Adrenal gland (tissue), 12 donors: ENCODE data around the gene STEAP1B. TPM values are rescaled to one million over a fixed set of nuclear protein-coding genes. Genes with fewer than 3 reads are reported as not detected.
A peak's percentile ranks its signal among the peaks of the same experiment; 100 is the strongest.

Source experiments
- DNase-seq, 7 donors: peaks; one replicate each; pipeline ENCODE4 v3.0.0-alpha.2; 2019 to 2020
- H3K27ac ChIP-seq, 5 donors: fragments of 200-600 bp; sonication (generic) in 4 of 5; 1 replicate in 3 of 5; 2 replicates in 2 of 5; pipeline versions ENCODE4 v1.5.1 to v1.8.0; 2016 to 2020; ENCODE audit warnings: mild to moderate bottlenecking in 1 of 5
- H3K27me3 ChIP-seq: fragments of 200-600 bp; 2 replicates; pipeline ENCODE4 v1.8.0; 2021
- H3K36me3 ChIP-seq, 2 donors: fragments of 200-600 bp; replicated peaks in 1 of 2; 1 replicate in 1 of 2; 2 replicates in 1 of 2; pipeline versions ENCODE4 v1.5.1 to v1.8.0; 2018 to 2022
- H3K4me1 ChIP-seq, 2 donors: fragments of 200-600 bp; replicated peaks in 1 of 2; 1 replicate in 1 of 2; 2 replicates in 1 of 2; pipeline versions ENCODE4 v1.5.1 to v1.8.0; 2018 to 2021
- H3K4me3 ChIP-seq, 4 donors: fragments of 200-600 bp; sonication (generic) in 3 of 4; one replicate each; pipeline ENCODE4 v1.5.1; 2016 to 2018
- H3K9me3 ChIP-seq, 3 donors: fragments of 200-600 bp; sonication (generic) in 1 of 3; replicated peaks in 1 of 3; 1 replicate in 2 of 3; 2 replicates in 1 of 3; pipeline versions ENCODE4 v1.5.1 to v1.8.0; 2016 to 2021
- POLR2A ChIP-seq, 2 donors: fragments of 450-650 bp; IDR thresholded peaks; one replicate each; pipeline ENCODE4 v1.6.1; 2017; ENCODE audit warnings: antibody characterized with exemption in 2 of 2, mild to moderate bottlenecking in 2 of 2, moderate library complexity in 1 of 2
- WGBS, 4 donors: extraction: QIAGEN DNeasy Blood & Tissue Kit in 2 of 4; methylation state at CpG; one replicate each; pipeline versions ENCODE4 v1.1.5 to v1.1.7; 2013 to 2017; 5-methylcytosine and 5-hydroxymethylcytosine counted together
- intact Hi-C, 2 donors: fragments of 100-400 bp; cut with DNase I; formaldehyde crosslinking; loops; one replicate each; pipeline versions ENCODE4 v1.14.1 to v1.15.0; 2022 to 2023
- polyA plus RNA-seq, 3 donors: library from polyadenylated mRNA; stranded (reverse); fragments of 200-250 nt in 2 of 3; fragments of 350-450 nt in 1 of 3; fragmentation: Illumina TruSeq in 1 of 3; extraction: RNeasy Lipid Tissue Mini Kit (QIAGEN cat#74804) in 1 of 3; gene quantifications; one replicate each; pipeline ENCODE4 v1.2.3, GENCODE V29; 2013 to 2014
- total RNA-seq, 9 donors: library from RNA; depleted of rRNA in 4 of 9; stranded (reverse); fragments of >200 nt in 4 of 9; fragments of 120-200 nt in 1 of 9; fragmentation: NEBNext Ultra II Directional in 1 of 9; extraction: Animal tissue kit (Norgen Biotek cat#: 25700) in 1 of 9; gene quantifications; one replicate each; pipeline versions ENCODE4 v1.1.0 to v1.2.4, GENCODE V29; 2013 to 2023
- TF ChIP-seq, protein P1 (sequence below), 6 experiments: fragments of 450-650 bp in 4 of 6; fragments of 200-600 bp in 2 of 6; sonication (generic) in 1 of 6; IDR thresholded peaks; 1 replicate in 5 of 6; 2 replicates in 1 of 6; pipeline versions ENCODE4 v1.5.1 to v1.8.0; 2016 to 2021; ENCODE audit warnings: antibody characterized with exemption in 6 of 6, mild to moderate bottlenecking in 2 of 6, moderate library complexity in 1 of 6
- donor health status: healthy with polysubstance abuse.
- donor health status: Bipolar disorder and iron deficiency.
- donor health status: DM: yes; HTN: yes; CAD: no.
- donor health status: DM: no; HTN: no; CAD: no.
- donor health status: DM: no; HTN: no; CAD: no.
- donor health status: DM: yes; HTN: yes; CAD: no.

The STEAP1B gene
- total and polyA plus RNA-seq, 12 donors: 0.20 to 2.1 (median 0.79) TPM; not detected in 2

GRCh38 chr7:22444181-22444971 is 55.6 kb downstream of the STEAP1B start:
- Histone ChIP-seq H3K27ac (peak overlapping the region in 2 of 5 donors; percentile 42 to 46), H3K4me1 (no peaks in the 10 kb centered on the region), H3K9me3 (no peaks in the 10 kb centered on the region), H3K36me3 (no peaks in the 10 kb centered on the region), H3K4me3 (no peak overlapping the region), H3K27me3 (no peaks in the 10 kb centered on the region)
- peak in 6 of 7 donors; percentile 25 to 67 (median 34) for DNase-seq
- WGBS, 4 donors: 71 to 80% (median 78%) methylated on average over 13 of the region's 13 CpGs
- intact Hi-C loops: no loop called here
- no peak for TF ChIP-seq POLR2A (IDR thresholded peaks at IDR 0.05)
- TF ChIP-seq, protein P1, sequence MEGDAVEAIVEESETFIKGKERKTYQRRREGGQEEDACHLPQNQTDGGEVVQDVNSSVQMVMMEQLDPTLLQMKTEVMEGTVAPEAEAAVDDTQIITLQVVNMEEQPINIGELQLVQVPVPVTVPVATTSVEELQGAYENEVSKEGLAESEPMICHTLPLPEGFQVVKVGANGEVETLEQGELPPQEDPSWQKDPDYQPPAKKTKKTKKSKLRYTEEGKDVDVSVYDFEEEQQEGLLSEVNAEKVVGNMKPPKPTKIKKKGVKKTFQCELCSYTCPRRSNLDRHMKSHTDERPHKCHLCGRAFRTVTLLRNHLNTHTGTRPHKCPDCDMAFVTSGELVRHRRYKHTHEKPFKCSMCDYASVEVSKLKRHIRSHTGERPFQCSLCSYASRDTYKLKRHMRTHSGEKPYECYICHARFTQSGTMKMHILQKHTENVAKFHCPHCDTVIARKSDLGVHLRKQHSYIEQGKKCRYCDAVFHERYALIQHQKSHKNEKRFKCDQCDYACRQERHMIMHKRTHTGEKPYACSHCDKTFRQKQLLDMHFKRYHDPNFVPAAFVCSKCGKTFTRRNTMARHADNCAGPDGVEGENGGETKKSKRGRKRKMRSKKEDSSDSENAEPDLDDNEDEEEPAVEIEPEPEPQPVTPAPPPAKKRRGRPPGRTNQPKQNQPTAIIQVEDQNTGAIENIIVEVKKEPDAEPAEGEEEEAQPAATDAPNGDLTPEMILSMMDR (IDR thresholded peaks at IDR 0.05): no peak

DNA sequence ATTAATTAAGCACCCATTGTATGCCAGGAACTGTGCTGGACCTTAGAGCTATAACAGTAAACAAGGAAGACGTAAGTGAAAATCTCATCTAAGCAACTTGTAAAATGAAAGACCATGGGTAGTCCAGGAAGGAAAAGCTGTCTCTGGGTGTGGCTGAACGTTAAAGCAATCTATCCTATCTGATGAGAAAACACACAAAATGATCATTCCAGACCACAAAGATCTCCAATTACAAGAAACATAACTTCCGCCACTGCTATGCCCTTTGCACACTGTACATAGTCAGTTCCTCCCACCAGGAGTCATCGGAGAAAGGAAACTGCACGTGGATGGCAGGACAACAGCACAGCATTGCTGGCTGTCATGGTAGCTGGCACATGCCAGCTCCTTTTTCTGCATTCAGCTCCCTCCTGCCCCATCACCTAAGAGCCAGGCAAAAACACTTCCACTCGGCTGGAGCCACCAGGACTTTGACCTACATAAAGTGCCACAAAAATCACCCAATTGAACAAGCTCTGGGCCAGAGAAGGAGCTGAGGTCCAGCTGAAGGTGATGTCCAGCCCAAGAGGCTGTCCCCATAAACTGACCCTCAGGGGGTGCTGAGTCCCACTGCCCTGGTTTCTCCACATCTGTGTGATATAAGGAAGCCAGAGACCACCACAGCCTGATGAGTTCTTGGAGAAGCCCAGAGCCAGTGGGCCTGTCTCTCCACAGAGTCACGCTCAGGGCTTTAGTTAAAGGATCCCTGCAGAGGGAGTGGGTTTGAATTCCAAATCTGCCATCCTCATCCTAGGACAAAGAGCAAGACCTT is 56.4 kb downstream of the STEAP1B start:
- 65 to 77% (median 70%) methylated on average over 7 of the region's 7 CpGs for WGBS, 4 donors
- TF ChIP-seq POLR2A (IDR thresholded peaks at IDR 0.05): no peak
- TF ChIP-seq, protein P1 (IDR thresholded peaks at IDR 0.05): no peak
- H3K27ac ChIP-seq: no peak overlapping the region
- no peak overlapping the region for H3K4me3 ChIP-seq
- no peaks in the 10 kb centered on the region for H3K4me1 ChIP-seq
- no peaks in the 10 kb centered on the region for H3K36me3 ChIP-seq
- DNase-seq: no peak
- H3K27me3 ChIP-seq: no peaks in the 10 kb centered on the region
- intact Hi-C loops: no loop called here
- H3K9me3 ChIP-seq: no peaks in the 10 kb centered on the region

DNA sequence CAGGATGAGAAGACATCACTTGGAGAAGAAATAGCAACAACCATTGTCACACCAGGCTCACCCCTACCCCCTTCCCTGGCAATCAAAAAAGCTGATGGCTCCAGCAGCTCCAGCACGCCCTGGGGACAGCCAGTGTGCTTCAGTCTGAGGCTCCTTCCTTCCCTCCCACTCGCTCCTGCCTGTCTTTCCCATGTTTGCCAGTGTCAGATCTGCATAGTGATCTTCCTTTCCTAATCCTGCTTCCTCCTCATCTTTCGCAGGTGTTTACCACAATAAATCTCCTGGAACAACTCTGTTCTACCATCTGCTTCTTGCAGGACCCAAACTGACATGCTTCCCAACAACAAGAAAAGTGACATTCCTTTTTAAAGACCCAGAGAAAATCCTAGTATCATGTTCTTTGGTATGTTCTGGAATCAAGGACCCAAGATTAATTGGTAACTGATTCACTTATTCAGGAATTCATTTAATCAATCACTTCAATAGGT is 57.1 kb downstream of the STEAP1B start:
- intact Hi-C loops: no loop called here
- no peaks in the 10 kb centered on the region for H3K36me3 ChIP-seq
- DNase-seq: no peak
- TF ChIP-seq, protein P1 (IDR thresholded peaks at IDR 0.05): no peak
- no peak for TF ChIP-seq POLR2A (IDR thresholded peaks at IDR 0.05)
- H3K27ac ChIP-seq: no peak overlapping the region
- 80 to 93% (median 83%) methylated on average over 3 of the region's 3 CpGs for WGBS, 4 donors
- no peaks in the 10 kb centered on the region for H3K4me1 ChIP-seq
- no peak overlapping the region for H3K4me3 ChIP-seq
- H3K9me3 ChIP-seq: no peaks in the 10 kb centered on the region
- no peaks in the 10 kb centered on the region for H3K27me3 ChIP-seq

- H3K27me3 ChIP-seq: no peaks in the 10 kb centered on the region
- TF ChIP-seq POLR2A (IDR thresholded peaks at IDR 0.05): no peak
- TF ChIP-seq, protein P1 (IDR thresholded peaks at IDR 0.05): no peak
- H3K9me3 ChIP-seq: no peaks in the 10 kb centered on the region
- no peak overlapping the region for H3K4me3 ChIP-seq
- WGBS, 4 donors: 73 to 79% (median 75%) methylated on average over 8 of the region's 8 CpGs
- DNase-seq: no peak
- intact Hi-C loops: no loop called here
- H3K27ac ChIP-seq: no peak overlapping the region
- no peaks in the 10 kb centered on the region for H3K4me1 ChIP-seq
- no peaks in the 10 kb centered on the region for H3K36me3 ChIP-seq
These were observed 57.7 kb downstream of the STEAP1B start for GRCh38 chr7:22442187-22442881.
